Measurements from ENCODE around the gene GRB2. TPM values are rescaled to one million over a fixed set of nuclear protein-coding genes. Genes with fewer than 3 reads are reported as not detected.

GRB2 gene
- total and polyA plus RNA-seq, 2 experiments from 2014 or later = 132 to 198 TPM

DNA sequence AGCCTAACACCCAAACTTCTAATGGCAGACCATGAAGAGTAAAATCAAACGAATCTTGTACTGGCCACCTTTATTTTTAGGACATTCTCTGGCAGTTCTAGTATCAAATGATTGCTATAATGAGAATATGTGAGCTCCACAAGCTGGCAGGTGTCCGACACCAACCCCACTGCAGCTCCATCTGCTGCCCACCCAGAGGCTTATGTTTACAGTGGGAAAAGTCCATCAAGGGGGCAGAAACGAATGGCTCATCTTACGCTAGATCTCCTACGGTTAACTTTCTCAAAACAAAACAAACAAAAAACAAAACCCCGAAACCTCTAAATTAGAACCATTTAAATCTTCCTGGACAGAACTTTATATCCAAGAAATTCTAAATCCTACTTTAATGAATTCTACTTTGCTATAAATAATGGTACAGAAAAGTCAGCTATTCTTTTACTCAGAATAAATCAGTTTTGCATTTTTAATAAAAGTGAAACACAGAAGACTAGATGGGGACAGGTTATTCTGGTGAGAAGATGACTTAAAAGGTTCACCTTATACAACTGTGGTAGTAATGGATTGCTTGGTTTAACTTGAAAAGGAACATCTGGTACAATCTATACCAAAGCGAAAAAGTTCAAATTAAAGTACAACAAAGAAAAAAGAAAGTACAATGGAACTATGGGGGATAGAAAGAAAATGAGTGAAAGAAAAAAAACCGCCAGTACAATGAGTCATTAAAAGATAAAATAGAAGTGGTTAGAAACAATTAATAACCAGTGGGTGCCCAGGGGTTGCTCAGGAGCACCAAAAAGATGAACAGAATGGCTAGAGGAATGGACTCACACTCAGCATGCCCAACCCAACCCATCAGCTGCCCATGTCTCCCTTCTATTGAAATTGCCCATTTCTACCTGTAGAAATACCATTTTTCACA, 40.2 kb downstream of the GRB2 start:
- no peak for DNase-seq (ENCODE audit: low read depth in 1 of 2, low spot score in 1 of 2)
- Histone ChIP-seq H3K27me3 (no peaks in the 10 kb centered on the region), H3K9me3 (ENCODE audit: low read depth) (no peaks in the 10 kb centered on the region), H3K36me3 (no peaks in the 10 kb centered on the region), H3K4me3 (no peak overlapping the region), H3K27ac (no peak overlapping the region), H3K4me1 (ENCODE audit: low read depth) (peaks cover 11% of the 10 kb centered on the region)
- TF ChIP-seq CTCF (IDR thresholded peaks at IDR 0.05; ENCODE audit: low read depth, low read length) = no peak

DNA sequence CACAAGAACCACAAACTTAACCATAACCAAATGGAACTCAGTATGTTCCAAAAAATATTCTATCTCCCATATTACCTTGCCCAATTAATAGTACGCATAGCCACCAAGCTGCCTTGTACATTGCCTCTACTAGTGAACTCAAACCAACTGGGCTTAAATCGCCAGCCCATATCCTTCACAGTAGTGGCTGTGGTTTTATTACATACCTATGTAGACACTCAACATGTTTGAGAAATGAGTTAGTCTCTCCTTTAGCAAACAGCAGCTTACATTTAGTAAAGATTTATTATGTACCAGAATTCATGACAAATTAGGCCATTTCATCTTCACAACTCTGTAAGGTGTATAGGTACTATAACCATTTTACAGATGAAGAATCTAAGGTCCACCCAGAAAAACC, 41.4 kb downstream of the GRB2 start:
- Histone ChIP-seq H3K36me3 (no peaks in the 10 kb centered on the region), H3K27me3 (no peaks in the 10 kb centered on the region), H3K4me1 (ENCODE audit: low read depth) (peaks cover 11% of the 10 kb centered on the region), H3K9me3 (ENCODE audit: low read depth) (no peaks in the 10 kb centered on the region), H3K27ac (no peak overlapping the region), H3K4me3 (no peak overlapping the region)
- peak in 1 of 2 donors; percentile 66 for DNase-seq (ENCODE audit: low read depth in 1 of 2, low spot score in 1 of 2)
- TF ChIP-seq CTCF (IDR thresholded peaks at IDR 0.05; ENCODE audit: low read depth, low read length) = no peak

GRCh38 chr17:75361996-75362395, 43.5 kb downstream of the GRB2 start:
- Histone ChIP-seq H3K9me3 (ENCODE audit: low read depth) (no peaks in the 10 kb centered on the region), H3K27ac (no peak overlapping the region), H3K4me1 (ENCODE audit: low read depth) (peaks cover 11% of the 10 kb centered on the region)

DNA sequence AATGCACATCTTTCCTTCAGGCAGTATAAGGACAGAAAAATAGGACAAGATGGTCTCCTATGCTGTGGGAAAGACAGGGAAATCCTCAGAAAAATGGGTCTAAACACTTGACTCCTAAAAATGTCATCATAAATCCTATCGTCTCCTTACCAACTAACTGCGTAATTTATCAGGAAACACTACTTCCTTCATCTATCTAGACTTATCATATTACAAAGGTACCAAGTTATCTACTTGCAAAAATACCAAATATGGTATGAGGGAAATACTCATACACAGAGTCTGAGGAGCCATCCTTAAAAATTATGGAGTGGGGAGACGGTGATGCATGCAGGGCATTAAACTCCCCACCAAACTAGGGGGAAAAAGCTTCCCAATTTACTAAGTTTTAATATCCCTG, 44.1 kb downstream of the GRB2 start:
- H3K27me3 ChIP-seq = no peaks in the 10 kb centered on the region
- no peak overlapping the region for H3K4me3 ChIP-seq
- no peaks in the 10 kb centered on the region for H3K9me3 ChIP-seq (ENCODE audit: low read depth)
- H3K4me1 ChIP-seq (ENCODE audit: low read depth) = peaks cover 11% of the 10 kb centered on the region
- H3K36me3 ChIP-seq = no peaks in the 10 kb centered on the region
- TF ChIP-seq CTCF (IDR thresholded peaks at IDR 0.05; ENCODE audit: low read depth, low read length) = no peak
- no peak overlapping the region for H3K27ac ChIP-seq
- no peak for DNase-seq (ENCODE audit: low read depth in 1 of 2, low spot score in 1 of 2)

More at GRCh38 chr17:75361996-75362395, 43.5 kb downstream of the GRB2 start:
- Histone ChIP-seq H3K27me3 (no peaks in the 10 kb centered on the region), H3K36me3 (no peaks in the 10 kb centered on the region), H3K4me3 (no peak overlapping the region)
- no peak for TF ChIP-seq CTCF (IDR thresholded peaks at IDR 0.05; ENCODE audit: low read depth, low read length)
- DNase-seq (ENCODE audit: low read depth in 1 of 2, low spot score in 1 of 2) = no peak

- Histone ChIP-seq H3K36me3 (no peaks in the 10 kb centered on the region), H3K27me3 (no peaks in the 10 kb centered on the region), H3K4me1 (ENCODE audit: low read depth) (peaks cover 12% of the 10 kb centered on the region), H3K27ac (no peak overlapping the region), H3K9me3 (ENCODE audit: low read depth) (no peaks in the 10 kb centered on the region), H3K4me3 (no peak overlapping the region)
- no peak for TF ChIP-seq CTCF (IDR thresholded peaks at IDR 0.05; ENCODE audit: low read depth, low read length)
- DNase-seq (ENCODE audit: low read depth in 1 of 2, low spot score in 1 of 2) = peak in 1 of 2 donors; percentile 11
Observed at GRCh38 chr17:75356260-75356937, 49.1 kb downstream of the GRB2 start.

Measured in cardiac muscle cell (in vitro differentiated cells and primary cell).